GM18907 (cell line): ENCODE measurements around the gene ARID1A.
"Not testable (repeated sequence)": the region's sequence is repeated elsewhere in the genome, so short reads cannot be mapped to it uniquely, and the experiment has no call there.

ENCODE experiments used
- ATAC-seq: cut with Tn5 transposase; IDR thresholded peaks from one replicate; pipeline ENCODE4 v1.9.1; 2021; ENCODE audit warnings: mild to moderate bottlenecking, moderate library complexity; ENCODE audit not compliant: unreplicated experiment

The ARID1A gene

DNA sequence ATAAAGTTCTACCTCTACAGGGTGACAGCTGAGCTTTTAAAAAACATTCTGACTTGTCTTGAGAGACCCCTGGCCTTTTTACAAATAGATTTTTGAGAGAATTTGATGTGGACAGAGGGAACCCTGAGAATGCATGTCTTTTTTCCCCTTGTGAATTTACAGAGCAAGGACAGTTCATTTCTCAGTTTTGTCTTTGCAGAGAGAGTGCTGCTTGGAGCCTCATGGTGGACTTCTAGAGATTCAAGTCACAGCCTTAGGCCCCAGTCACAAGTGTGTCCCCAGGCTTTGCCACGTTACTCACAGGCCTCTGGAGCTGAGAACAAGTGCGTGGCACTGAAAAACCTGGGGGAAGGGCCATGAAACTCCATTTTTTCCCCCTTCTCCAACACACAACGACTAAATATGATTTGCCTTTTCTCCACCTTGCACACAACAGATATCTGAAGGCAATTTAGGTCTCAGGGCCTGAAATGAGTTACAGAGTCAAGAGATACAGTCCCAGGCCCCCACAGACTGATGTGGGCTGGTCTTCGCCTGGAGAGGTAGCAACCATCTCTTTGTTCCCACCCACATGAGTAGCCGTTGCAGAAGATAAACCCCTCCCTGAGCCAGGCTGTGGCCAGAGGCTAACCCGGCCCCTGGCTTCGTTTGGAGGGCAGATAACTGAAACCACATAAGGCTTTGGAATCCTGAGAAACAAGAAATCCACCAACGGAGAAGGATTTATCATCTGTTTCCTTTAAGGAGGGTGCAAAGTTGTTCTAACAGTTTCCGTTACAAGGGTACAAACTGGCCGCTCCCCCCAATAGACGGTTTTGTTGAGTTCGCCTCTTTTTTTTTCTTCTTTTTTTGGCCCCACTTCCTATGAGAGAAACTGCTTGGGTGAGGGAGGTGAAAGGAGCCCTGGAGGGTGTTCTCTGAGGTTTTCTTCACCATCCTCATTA, 90.9 kb downstream of the ARID1A start:
- ATAC-seq, result no peak

DNA sequence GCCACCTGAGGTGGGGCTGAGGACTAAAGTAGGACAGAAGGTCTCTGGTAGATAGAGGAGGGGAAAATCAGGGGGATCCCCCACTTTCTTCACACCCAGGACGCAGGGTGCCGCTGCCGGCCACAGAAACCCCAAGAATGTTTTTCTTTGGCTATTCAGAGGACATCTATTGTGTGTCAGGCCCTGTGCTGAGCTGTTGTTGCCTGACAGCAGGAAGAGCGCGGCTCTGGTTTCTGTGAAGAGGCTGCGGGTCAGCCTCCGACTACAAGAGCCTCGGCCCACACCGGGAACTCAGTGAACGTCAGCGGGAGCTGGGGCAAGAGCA, 91.5 kb downstream of the ARID1A start:
- peak; percentile 50 for ATAC-seq

DNA sequence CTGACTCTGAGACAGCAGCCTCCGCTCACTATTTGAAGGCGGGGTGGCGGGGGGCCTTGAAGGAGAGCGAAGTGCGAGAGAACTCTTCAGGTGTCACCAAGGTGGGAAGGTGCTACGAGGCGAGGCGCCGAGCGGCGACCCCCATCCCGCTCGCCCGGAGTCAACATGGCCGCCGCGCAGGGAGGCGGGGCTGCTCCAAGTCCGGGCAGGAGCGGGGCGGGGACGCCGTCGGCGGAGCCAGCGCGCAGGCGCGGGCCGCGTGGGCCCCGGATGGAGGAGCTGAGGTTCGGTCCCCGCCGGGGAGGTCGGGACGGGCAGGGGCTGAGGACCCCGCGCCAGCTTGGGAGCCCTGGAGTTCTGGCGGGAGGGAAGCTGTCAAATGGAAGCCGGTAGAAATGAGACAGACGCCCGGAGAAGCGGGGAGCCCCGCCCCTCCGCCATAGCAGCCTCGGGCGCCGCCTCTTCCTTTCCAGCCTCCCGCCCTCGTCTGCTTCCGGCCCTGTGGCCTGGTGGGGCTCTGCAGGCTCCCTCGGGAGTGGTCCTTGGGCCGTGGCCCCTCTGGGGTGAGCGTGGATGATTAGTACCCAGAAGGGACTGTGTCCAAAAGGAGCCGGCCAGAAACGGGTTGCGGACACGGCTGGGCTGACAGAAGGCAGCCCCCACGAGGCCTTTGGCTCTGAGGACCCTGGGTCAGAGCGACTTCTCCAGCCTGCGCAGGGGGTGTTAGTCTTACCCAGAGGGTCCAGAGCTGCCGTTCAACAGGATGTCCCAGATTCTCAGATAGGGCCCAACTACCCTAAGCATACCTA, 92.1 kb downstream of the ARID1A start, which contains the start of gene PIGV:
Gene PIGV, plus strand, starts transcription at position 245 of the 809 bp plus-strand sequence. CDS start 2,866 bp downstream, outside the sequence.
- ATAC-seq, result peak; percentile 69

DNA sequence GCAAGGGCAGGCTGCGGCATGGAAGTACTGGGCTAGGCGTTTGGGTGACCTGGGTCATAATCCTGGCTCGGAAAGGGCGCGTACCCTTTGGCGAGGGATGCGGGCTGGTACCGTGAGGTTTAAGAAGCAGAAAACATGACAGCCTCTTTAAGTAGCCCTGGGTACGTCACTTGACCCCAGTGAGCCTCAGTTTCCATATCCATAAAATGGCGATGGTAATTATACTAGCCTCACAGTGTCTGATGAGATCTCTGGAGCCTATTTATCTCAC, 92.6 kb downstream of the ARID1A start:
- no peak for ATAC-seq

DNA sequence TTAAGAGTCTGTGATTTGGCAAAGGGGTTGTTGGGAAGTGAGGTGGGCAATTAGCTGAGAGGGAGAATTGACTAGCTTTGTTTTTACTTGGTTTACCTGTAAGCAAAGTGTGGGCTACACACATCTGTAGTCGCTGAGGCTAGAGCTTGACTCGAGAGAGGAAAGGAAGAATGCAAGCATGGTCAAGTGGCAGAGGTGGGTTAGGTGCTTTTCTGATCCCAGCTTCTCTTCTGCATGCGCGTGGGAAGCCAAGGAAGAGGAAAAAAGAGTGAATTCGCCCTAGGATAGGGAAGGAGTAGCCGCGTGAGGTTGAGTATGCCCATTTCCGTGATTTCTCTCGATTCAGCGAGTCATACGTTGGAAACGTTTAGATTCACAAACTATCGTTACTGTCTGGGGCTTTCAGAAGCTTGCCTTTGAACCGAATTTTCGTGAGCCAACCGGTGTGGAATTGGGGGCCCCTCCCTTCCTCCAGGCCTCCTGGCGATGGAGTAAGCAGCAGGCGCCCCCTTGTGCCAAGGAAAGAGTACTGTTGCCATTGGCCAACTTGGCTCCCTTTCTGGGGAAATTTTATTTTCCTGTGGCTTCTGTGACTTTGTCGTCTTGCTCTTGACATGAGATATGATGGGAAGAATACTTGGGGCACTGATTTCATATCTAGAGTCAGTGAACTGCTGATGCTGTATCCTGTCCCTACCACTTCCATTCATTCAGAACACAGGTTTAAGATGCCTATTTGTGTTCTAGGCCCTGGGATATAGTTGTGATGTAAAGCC, 93.2 kb downstream of the ARID1A start:
- peak; percentile 33 for ATAC-seq

DNA sequence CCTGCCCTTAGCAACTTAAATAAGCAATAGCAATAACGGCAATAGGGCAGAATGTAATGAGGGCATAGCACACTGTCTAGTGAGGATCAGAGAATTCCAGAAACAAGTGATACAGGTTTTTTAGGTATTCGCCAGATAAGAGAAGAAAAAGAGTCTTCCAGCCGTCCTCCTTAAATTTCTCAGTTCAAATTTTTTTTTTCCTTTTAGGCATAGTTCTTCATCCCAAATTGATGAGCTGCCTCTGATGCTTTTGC, 93.7 kb downstream of the ARID1A start:
- no peak for ATAC-seq

DNA sequence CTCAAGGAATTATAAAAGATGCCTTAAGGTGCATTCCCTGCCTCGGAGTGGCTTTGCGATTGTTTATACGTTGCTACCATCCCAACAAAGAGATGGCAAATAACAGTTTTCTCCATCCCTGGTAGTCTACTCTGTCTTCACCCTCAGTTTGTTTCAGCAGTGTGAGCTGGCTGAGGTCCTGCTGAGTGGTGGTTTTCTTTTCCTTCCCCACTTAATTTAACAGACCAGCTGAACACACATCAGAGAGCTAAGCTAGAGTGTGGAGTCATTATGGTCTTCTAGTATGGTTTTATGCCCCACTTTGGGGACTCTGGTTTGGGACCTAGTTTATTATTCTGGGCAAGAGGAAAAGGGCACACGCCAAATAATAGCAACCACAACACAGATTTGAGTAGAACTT, 94.1 kb downstream of the ARID1A start:
- ATAC-seq, result no peak

DNA sequence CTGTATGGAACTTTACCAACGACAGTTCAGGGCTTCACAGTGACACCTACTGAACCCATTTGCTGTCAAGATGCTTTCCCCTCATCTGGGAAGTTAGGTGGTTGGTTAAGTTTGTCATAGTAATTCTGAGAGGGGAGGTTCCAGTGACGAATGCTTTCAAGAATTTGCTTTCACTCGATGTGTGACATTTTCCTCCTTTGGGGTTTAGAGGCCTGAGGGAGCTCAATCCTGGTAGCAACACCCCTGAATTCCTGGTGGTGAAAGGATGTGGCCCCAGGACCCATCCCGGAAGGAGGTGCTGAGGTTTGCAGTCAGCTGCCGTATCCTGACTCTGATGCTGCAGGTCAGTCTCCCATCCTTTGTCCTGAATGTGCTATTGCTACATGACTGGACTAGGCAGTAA, 94.7 kb downstream of the ARID1A start:
- no peak for ATAC-seq

DNA sequence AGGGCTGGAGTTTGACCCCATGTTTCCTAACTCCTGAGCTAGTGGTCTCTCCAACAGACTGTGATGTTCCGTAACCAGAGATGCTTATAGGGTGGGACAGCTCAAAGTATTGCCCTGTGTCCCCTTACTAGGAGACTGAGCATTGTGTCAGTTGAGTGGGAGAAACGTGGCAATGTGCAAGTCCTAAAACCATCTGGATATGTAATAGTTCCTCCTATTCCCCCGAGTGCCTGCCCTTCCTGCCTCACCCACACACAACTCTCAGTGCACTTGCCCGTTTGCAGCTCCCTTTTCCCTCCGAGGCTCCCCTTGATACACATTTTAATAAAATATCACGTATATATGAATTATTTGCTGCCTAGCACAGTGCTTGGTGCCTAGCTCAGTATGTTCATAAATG, 95.3 kb downstream of the ARID1A start:
- ATAC-seq, result no peak

DNA sequence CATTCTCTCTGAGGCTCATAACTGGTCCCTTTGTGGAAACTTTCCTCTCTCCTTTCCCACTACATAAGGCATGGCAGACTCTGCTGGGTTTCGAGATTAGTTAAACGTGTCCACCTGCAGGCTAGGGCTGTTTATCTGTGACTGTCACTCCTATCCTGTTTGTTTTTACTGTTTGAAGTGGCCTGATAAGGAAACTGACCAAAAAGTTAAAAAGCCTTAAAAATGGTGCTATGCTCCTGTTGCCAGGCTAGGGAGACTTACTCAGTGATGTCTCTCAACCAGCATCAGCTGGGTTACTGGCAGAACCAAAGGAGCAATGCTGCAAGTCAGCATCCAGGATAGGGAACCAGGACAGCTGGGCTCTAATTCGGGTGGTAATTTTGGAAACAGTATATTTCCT, 95.8 kb downstream of the ARID1A start:
- no peak for ATAC-seq

DNA sequence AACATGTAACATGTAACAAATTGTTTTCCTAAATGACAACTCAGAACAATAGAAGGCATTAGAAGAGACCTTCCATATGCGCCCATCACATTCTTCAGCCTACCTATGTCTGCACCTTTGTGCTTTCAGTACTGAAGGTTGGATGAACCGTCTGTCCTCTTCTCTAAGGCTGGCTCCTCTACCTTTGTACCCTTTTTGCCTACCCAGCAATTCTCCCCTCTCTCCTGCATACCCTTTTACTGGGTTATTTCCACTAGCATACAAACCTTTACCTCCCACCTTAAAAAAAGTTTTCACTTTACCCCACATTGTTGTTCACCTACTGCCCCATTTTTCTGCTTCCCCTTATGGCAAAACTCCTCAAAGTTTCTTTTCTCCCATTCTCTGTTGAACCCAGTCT, 97.1 kb downstream of the ARID1A start:
- ATAC-seq, result no peak

DNA sequence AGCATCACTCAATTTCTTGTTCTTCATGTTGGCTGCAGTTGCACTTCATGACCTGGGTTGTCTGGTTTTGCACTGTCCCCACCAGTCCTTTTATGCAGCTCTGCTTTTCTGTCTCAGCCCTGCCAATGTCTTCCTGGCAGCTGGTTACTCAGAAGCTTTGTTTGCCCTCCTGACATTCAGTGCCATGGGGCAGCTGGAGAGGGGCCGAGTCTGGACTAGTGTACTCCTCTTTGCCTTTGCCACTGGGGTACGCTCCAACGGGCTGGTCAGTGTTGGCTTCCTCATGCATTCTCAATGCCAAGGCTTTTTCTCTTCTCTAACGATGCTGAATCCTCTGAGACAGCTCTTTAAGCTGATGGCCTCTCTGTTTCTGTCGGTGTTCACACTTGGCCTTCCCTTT, 98.6 kb downstream of the ARID1A start:
- no peak for ATAC-seq

DNA sequence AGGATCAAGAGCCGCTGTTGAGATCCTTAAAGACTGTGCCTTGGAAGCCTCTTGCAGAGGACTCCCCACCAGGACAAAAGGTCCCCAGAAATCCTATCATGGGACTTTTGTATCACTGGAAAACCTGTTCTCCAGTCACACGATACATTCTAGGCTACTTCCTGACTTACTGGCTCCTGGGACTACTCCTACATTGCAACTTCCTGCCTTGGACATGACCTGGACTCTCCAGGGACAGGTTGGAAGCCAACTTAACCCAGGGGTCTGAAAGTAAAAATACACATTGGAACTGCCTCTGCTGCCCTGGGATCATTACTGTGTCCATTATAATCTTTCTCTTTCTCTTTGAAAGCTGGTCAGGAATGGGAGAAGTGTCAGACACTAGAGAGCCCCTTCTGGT, 101.8 kb downstream of the ARID1A start:
- ATAC-seq, result no peak

DNA sequence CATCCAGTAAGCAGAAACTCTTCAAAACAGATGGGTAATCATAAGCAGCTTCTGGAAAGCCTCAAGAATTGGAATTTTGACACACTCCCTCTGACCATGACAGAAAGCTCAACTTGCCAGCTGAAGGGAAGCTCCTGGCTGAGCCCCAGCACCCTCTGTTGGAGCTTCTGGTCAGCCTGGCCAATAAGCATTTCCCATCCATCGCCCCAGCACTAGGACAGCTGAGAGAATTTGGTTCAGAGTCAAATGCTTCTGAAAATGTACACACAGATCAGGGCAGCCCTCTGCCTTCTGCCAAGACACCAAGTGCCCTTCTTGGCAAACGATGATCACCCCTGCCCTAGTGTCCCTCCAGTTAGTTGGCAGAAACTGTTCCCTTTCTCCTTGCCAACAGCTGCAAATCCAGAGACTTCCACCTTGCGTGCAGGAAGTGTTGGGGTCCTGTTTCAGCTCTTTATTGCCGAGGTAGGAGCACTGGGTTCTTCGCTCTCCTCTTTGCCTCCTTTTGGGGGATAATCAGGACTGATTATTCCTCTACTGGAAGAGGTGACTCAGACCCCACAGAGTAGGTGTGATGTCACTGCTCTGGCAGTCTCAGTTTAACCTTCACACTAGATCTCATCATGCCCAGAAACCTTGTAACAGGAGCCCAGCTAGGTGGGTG, 103.8 kb downstream of the ARID1A start:
- no peak for ATAC-seq

DNA sequence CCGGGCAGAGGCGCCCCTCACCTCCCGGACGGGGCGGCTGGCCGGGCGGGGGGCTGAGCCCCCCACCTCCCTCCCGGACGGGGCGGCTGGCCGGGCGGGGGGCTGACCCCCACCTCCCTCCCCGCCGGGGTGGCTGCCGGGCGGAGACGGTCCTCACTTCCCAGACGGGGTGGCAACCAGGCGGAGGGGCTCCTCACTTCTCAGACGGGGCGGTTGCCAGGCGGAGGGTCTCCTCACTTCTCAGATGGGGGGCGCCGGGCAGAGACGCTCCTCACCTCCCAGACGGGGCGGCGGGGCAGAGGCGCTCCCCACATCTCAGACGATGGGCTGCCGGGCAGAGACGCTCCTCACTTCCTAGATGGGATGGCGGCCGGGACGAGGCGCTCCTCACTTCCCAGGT, 108.1 kb downstream of the ARID1A start:
- not testable (repeated sequence) for ATAC-seq

DNA sequence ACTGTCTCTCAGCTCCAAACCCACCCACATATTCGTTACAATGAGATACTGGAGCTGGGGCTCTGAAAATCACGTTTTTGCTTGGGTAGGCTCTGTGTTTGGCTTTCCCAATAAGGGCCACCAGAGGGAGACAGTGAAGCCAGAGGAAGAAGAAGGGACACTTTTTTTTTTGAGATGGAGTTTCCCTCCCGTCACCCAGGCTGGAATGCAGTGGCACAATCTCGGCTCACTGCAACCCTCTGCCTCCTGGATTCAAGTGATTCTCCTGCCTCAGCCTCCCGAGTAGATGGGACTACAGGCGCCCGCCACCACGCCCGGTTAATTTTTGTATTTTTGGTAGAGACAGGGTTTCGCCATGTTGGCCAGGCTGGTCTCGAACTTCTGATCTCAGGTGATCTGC, 114.3 kb downstream of the ARID1A start:
- ATAC-seq, result not testable (repeated sequence)

DNA sequence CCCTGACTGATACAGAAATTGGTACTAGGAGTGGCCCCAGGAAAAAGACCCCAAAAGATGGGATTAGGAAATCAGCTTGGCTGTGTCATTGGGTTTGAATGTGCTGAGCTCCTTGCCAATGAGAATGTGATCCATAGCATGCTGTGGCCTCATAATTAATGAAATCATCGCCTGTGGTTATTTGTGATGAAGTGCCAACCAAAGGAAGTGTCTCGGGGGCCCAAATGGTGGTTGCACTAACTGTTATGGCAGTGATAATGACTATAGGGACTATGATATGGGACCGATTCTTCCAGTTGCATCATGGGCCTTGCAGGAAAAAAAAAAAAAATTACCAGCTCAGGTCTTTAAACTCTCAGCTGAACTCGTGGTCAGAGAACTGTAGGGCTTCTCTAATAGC, 115.2 kb downstream of the ARID1A start:
- ATAC-seq, result no peak

DNA sequence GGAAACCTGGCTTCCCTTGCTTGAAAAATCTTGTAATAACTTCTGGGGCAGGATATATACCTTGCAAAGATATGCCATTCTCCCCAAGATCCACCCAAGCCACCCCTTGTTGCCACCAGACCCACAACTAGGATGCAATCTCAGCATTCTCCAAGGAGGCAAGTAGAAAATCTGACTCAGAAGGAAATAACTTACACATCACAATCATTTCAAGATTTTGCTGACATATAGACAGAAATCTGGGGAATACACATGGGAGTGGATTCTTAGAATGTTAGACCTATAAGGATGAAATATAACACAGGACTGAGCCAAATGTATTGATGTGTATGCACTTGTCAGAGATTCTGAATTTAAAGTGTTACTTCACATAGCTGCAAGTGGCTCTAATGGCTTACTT, 115.9 kb downstream of the ARID1A start:
- ATAC-seq, result no peak

DNA sequence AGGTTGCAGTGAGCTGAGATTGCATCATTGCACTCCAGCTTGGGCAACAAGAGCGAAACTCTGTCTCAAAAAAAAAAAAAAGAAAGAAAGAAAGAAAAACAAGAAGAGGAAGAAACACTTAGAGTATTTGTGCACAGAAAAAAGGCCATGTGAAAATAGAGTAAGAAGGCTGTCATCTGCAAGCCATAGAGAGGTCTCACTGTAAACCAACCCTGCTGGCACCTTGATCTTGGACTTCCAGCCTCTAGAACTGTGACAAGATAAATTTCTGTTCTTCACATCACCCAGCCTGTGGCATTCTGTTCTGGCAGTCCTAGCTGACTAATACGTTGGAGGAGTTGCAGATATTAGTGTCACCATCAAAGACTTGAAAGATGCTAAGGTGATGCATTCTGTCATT, 118.6 kb downstream of the ARID1A start:
- ATAC-seq, result no peak

DNA sequence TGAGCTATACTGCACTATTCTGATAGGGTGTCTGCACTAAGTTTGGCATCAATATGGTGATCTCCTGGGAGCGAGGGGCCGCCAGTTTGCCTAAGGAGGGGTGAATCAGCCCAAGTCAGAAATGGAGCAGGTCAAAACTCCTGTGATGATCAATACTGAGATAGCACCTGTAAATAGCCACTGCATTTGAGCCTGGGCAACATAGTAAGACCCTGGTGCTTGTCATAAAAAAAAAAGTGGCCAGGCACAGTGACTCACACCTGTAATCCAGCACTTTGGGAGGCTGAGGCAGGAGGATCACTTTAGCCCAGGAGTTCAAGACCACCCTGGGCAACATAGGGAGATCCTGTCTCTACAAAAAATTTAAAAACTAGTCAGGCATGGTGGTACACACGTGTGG, 119.1 kb downstream of the ARID1A start:
- ATAC-seq, result no peak

DNA sequence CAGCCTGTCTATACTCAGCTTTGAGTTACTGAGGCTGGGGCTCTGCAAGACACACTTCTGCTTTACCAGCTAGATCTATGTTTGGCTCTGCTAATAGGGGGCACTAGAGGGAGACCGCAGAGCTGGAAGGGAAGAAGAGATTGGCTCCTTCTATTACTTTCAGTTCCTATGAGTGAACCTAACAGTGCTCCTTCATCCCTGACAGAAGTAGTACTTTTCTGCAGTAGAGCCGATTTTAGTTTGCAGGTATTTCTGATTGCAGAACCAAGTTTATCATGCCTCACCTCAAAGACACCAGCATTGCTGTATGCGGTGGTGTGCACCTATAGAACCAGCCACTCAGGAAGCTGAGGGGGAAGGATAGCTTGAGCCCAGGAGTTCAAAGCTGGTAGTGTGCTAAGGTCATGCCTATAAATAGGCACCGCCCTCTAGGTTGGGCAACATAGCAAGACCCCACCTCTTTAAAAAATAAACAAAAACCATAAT, 125.0 kb downstream of the ARID1A start:
- peak; percentile 86 for ATAC-seq
